Ascending aorta (tissue), 2 donors: ENCODE measurements around the gene FUZ. TPM values are rescaled to one million over a fixed set of nuclear protein-coding genes. Genes with fewer than 3 reads are reported as not detected.

ENCODE experiments used
- DNase-seq, 2 donors: peaks; one replicate each; pipeline ENCODE4 v3.0.0-alpha.2; 2019; ENCODE audit warnings: low spot score in 2 of 2
- H3K27ac ChIP-seq, 2 donors: fragments of 200-600 bp; sonication (generic); one replicate each; pipeline ENCODE4 v1.5.1; 2016 to 2017; ENCODE audit warnings: mild to moderate bottlenecking in 1 of 2
- H3K27me3 ChIP-seq: fragments of 200-600 bp; sonication (generic); one replicate; pipeline ENCODE4 v1.5.1; 2017
- H3K36me3 ChIP-seq, 2 donors: fragments of 200-600 bp; sonication (generic); one replicate each; pipeline ENCODE4 v1.5.1; 2016
- H3K4me1 ChIP-seq, 2 donors: fragments of 200-600 bp; sonication (generic); one replicate each; pipeline ENCODE4 v1.5.1; 2016 to 2017; ENCODE audit warnings: mild to moderate bottlenecking in 1 of 2
- H3K4me3 ChIP-seq, 2 donors: fragments of 200-600 bp; sonication (generic); one replicate each; pipeline ENCODE4 v1.5.1; 2016 to 2017; ENCODE audit warnings: mild to moderate bottlenecking in 1 of 2
- H3K9me3 ChIP-seq, 2 donors: fragments of 200-600 bp; sonication (generic); one replicate each; pipeline ENCODE4 v1.5.1; 2016
- CTCF ChIP-seq, 3 experiments: fragments of 200-600 bp in 2 of 3; fragments of 450-650 bp in 1 of 3; sonication (generic) in 2 of 3; IDR thresholded peaks; one replicate each; pipeline ENCODE4 v1.5.1; 2016 to 2019; ENCODE audit warnings: antibody characterized with exemption in 3 of 3, mild to moderate bottlenecking in 1 of 3, moderate library complexity in 1 of 3
- intact Hi-C: fragments of 100-400 bp; cut with DNase I; formaldehyde crosslinking; loops from one replicate; pipeline ENCODE4 v1.15.1; 2023
- total RNA-seq: library from RNA; depleted of rRNA; stranded (reverse); fragments of >200 nt; gene quantifications from one replicate; pipeline ENCODE4 v1.1.0, GENCODE V29; 2016

The FUZ gene
- total RNA-seq, 1 donor from 2014 or later: 22.1 TPM

- peaks cover 6 to 19% of the 10 kb centered on the region in 2 donors for H3K4me1 ChIP-seq
- no peak for TF ChIP-seq CTCF (IDR thresholded peaks at IDR 0.05)
- H3K27ac ChIP-seq: peak overlapping the region; percentile 77
- H3K27me3 ChIP-seq: no peaks in the 10 kb centered on the region
- no peaks in the 10 kb centered on the region for H3K9me3 ChIP-seq
- H3K36me3 ChIP-seq: peaks cover 11 to 14% of the 10 kb centered on the region in 2 donors
- DNase-seq: no peak
- intact Hi-C loops: loop anchor here (2.0 kb wide), 2 partner anchors 59 kb away; no protein-coding TSS in a partner anchor
- peak overlapping the region; percentile 71 to 80 for H3K4me3 ChIP-seq
Observed at GRCh38 chr19:49809941-49810389, 3.1 kb downstream of the FUZ start.

- peak in 1 of 2 donors; percentile 80 for DNase-seq
- peak in 2 of 3 experiments; percentile 23 to 41 for TF ChIP-seq CTCF (IDR thresholded peaks at IDR 0.05)
- Histone ChIP-seq H3K4me3 (peak overlapping the region; percentile 71 to 80), H3K4me1 (peaks cover 6 to 17% of the 10 kb centered on the region in 2 donors), H3K27ac (peak overlapping the region; percentile 77), H3K9me3 (no peaks in the 10 kb centered on the region), H3K36me3 (peaks cover 17 to 20% of the 10 kb centered on the region in 2 donors), H3K27me3 (no peaks in the 10 kb centered on the region)
- intact Hi-C loops: loop anchor here (2.0 kb wide), 2 partner anchors 59 kb away; no protein-coding TSS in a partner anchor
Observed at GRCh38 chr19:49809160-49809940, 3.7 kb downstream of the FUZ start.

- Histone ChIP-seq H3K4me1 (peaks cover 6 to 14% of the 10 kb centered on the region in 2 donors), H3K27ac (peak overlapping the region; percentile 77), H3K9me3 (no peaks in the 10 kb centered on the region), H3K4me3 (peak overlapping the region; percentile 71 to 80), H3K36me3 (peaks cover 24% of the 10 kb centered on the region in 2 donors), H3K27me3 (no peaks in the 10 kb centered on the region)
- peak; percentile 73 to 96 for DNase-seq
- intact Hi-C loops: loop anchor here (2.0 kb wide), 2 partner anchors 58 to 60 kb away; no protein-coding TSS in a partner anchor
- TF ChIP-seq CTCF (IDR thresholded peaks at IDR 0.05): no peak
Observed at GRCh38 chr19:49808711-49809159, 4.4 kb downstream of the FUZ start.

GRCh38 chr19:49807904-49808675 lies 5.0 kb downstream of the FUZ start:
- H3K4me1 ChIP-seq: peaks cover 6 to 12% of the 10 kb centered on the region in 2 donors
- H3K9me3 ChIP-seq: no peaks in the 10 kb centered on the region
- intact Hi-C loops: loop anchor here (2.0 kb wide), 2 partner anchors 57 to 61 kb away; no protein-coding TSS in a partner anchor
- H3K27ac ChIP-seq: peak overlapping the region; percentile 57 to 77
- no peak for TF ChIP-seq CTCF (IDR thresholded peaks at IDR 0.05)
- H3K27me3 ChIP-seq: no peaks in the 10 kb centered on the region
- peak overlapping the region; percentile 71 to 80 for H3K4me3 ChIP-seq
- H3K36me3 ChIP-seq: peaks cover 30 to 31% of the 10 kb centered on the region in 2 donors
- peak in 1 of 2 donors; percentile 63 for DNase-seq

GRCh38 chr19:49807058-49807903 lies 5.8 kb downstream of the FUZ start:
- Histone ChIP-seq H3K27ac (no peak overlapping the region), H3K9me3 (no peaks in the 10 kb centered on the region), H3K4me1 (peaks cover 6 to 12% of the 10 kb centered on the region in 2 donors), H3K27me3 (no peaks in the 10 kb centered on the region), H3K4me3 (no peak overlapping the region), H3K36me3 (peaks cover 34 to 35% of the 10 kb centered on the region in 2 donors)
- intact Hi-C loops: no loop called here
- peak in 1 of 2 donors; percentile 61 for DNase-seq
- TF ChIP-seq CTCF (IDR thresholded peaks at IDR 0.05): no peak
